ENCODE measurements around the gene EPN2.

Gene EPN2

DNA sequence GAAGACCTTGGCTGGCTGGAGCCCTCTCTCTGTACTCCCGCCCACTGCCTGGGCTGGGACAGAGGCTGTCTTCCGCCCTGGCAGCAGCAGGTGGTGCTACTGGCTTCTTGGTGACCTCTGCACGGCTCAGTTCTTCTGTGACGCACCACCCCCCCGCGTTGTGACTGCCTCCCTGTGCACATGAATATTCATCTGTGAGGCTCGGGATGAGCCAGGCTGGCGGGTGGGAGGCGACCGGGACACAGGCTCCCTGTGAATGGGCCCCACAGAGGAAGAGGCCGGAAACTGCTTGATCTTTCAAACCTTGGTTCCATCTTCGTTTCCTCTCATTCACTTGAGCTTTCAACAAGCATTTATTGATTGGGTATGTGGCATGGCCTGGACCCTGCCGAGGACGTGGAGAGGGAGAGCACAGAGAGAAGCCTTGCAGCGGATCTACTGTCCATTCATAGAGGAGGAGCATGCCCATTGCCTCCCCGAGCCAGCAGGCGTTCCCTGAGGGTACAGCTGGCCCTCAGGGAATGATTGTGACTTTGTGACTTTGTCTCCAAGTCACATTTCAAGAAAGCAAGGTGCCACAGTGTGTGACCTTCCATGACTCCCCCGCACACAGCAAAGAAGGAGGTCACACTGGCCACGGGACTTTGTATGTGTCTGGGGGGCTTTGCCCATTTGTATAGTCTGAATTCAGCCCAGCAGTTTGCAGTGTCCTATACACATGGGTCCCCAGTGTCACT, 80.4 kb downstream of the EPN2 start:
- Histone ChIP-seq H3K27me3 (ENCODE audit: insufficient read depth, low read length) (no peaks in the 10 kb centered on the region), H3K4me3 (ENCODE audit: low read length) (peak overlapping the region; percentile 31), H3K9me3 (ENCODE audit: low read length) (no peaks in the 10 kb centered on the region), H3K36me3 (ENCODE audit: insufficient read depth, low read length) (peaks cover 19% of the 10 kb centered on the region), H2AFZ (ENCODE audit: low read depth, low read length) (no peak overlapping the region), H3K4me1 (ENCODE audit: insufficient read depth, low read length) (peaks cover 21% of the 10 kb centered on the region)

DNA sequence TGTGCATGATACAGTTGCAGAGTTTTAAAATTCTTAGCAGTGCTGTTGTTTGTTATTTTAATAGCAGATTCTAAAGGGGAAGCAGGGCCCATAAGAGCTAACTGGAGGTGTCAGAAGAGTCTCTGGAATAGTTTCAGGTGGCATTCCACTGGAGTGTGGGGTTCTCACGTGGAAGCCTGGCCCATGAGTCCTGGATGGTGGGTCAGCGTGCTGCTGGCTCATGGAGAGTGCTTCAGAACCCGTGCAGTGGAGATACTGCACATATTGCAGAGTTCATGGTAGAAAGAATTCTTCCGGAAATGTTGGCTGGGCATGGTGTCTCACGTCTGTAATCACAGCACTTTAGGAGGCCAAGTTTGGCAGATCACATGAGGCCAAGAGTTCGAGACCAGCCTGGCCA, 81.4 kb downstream of the EPN2 start:
- H2AFZ ChIP-seq (ENCODE audit: low read depth, low read length) = no peak overlapping the region
- no peaks in the 10 kb centered on the region for H3K9me3 ChIP-seq (ENCODE audit: low read length)
- H3K4me3 ChIP-seq (ENCODE audit: low read length) = no peak overlapping the region
- peaks cover 21% of the 10 kb centered on the region for H3K4me1 ChIP-seq (ENCODE audit: insufficient read depth, low read length)
- H3K27me3 ChIP-seq (ENCODE audit: insufficient read depth, low read length) = no peaks in the 10 kb centered on the region
- H3K36me3 ChIP-seq (ENCODE audit: insufficient read depth, low read length) = peaks cover 15% of the 10 kb centered on the region

DNA sequence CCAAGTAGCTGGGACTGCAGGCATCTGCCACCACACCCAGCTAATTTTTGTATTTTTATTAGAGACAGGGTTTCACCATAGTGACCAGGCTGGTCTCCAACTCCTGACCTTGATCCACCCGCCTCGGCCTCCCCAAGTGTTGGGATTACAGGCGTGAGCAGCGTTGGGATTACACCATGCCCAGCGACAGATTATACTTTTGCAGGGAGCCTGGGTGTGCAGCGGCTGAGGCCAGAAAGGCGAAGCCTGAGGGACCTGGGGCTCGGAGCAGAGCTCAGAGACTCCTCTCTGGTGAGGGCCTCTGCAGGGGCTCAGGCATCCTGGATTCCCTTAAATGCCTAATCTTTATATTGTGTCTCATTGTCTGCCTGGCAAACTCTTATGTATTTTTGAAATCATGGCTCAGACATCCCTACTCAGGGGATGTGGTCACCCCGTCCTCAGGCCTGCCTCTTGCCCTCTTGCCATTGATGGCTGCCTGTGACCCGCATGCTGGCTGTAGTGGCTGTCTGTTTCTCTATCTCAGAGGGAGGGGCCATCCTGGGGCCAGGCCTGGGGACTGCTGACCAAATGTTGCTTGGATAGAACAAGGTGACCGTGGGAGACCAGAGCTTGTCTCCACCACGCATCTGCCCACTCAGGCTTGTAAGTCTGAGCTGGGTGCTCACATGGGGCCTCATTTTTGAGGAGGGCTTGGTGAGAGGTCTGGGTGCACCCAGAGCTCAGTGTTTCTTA, 82.8 kb downstream of the EPN2 start:
- peaks cover 21% of the 10 kb centered on the region for H3K4me1 ChIP-seq (ENCODE audit: insufficient read depth, low read length)
- no peak overlapping the region for H2AFZ ChIP-seq (ENCODE audit: low read depth, low read length)
- no peaks in the 10 kb centered on the region for H3K27me3 ChIP-seq (ENCODE audit: insufficient read depth, low read length)
- H3K4me3 ChIP-seq (ENCODE audit: low read length) = no peak overlapping the region
- no peaks in the 10 kb centered on the region for H3K9me3 ChIP-seq (ENCODE audit: low read length)
- peaks cover 12% of the 10 kb centered on the region for H3K36me3 ChIP-seq (ENCODE audit: insufficient read depth, low read length)

DNA sequence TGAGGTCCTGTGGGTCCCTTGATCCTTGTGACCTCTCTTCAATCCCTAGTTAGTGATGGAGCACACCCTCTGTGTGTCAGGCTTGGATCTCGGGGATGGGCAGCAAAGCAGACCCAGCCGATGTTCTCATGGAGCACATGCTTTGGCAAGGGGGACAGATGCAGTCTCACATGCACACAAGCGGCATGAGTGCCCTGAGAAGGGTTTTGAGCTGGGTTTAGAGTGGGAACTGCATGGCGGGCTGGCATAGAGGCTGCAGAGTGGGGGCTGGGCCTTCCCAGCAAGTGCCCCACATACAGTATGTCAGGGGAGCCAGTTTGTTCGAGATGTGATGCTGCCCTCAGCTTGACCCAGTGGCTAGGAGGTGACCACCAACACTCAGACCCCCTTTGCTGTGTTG, 83.7 kb downstream of the EPN2 start:
- Histone ChIP-seq H3K9me3 (ENCODE audit: low read length) (no peaks in the 10 kb centered on the region), H3K4me3 (ENCODE audit: low read length) (no peak overlapping the region), H3K27me3 (ENCODE audit: insufficient read depth, low read length) (no peaks in the 10 kb centered on the region), H2AFZ (ENCODE audit: low read depth, low read length) (no peak overlapping the region), H3K36me3 (ENCODE audit: insufficient read depth, low read length) (peaks cover 12% of the 10 kb centered on the region), H3K4me1 (ENCODE audit: insufficient read depth, low read length) (peaks cover 21% of the 10 kb centered on the region)

DNA sequence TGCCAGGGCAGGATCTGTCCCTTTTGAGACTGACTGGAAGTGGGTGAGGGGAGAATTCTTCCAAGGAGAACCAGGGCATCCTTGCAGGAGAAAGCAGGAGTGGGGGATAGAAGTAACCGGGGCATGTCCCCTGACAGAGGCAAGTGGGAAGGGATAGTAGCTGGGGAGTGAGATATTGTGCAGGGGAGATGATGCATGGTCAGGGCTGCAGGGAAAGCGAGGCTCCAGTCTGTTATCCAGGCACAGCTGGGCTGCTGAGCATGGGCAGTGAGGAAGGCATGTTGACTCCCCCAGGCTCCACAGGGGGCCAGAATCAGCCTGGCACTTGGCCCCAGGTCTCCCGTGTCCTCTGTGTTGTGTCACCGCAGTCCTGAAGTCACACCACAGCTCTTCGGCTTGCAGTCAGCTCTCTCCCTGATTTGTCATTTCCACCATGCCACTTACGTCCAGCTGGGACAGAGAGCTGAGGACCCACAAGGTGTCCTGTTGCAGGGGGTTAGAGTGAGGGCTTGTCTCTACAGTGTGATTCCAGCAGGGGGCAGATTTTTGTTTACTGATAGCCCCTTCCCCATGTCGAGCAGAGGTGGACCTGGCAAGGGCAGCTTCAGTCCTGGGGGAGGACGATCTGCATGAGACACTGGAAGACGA, 84.4 kb downstream of the EPN2 start:
- H3K4me1 ChIP-seq (ENCODE audit: insufficient read depth, low read length) = peaks cover 16% of the 10 kb centered on the region
- H3K4me3 ChIP-seq (ENCODE audit: low read length) = no peak overlapping the region
- peaks cover under 1% of the 10 kb centered on the region for H3K9me3 ChIP-seq (ENCODE audit: low read length)
- H3K36me3 ChIP-seq (ENCODE audit: insufficient read depth, low read length) = peaks cover 12% of the 10 kb centered on the region
- H2AFZ ChIP-seq (ENCODE audit: low read depth, low read length) = no peak overlapping the region
- no peaks in the 10 kb centered on the region for H3K27me3 ChIP-seq (ENCODE audit: insufficient read depth, low read length)

DNA sequence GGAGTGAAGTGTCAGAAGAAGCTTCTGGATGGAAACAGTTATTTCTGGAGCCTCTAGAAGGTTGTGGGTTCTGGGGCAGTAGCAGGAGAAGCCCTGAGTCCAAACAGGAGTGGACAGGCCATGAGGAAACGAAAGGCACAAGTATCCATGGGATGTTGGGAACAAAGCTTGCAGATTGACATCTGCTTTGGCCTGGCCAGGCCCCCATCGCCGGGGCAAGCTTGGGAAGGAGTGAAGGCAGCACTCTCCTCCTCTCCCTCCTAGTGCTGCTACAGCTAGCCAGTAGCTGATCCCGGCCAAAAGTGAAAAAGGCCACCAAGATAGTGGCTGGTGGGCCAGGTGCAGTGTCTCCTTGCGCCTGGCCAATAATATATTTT, 85.0 kb downstream of the EPN2 start:
- Histone ChIP-seq H3K36me3 (ENCODE audit: insufficient read depth, low read length) (peaks cover 12% of the 10 kb centered on the region), H3K4me3 (ENCODE audit: low read length) (no peak overlapping the region), H3K9me3 (ENCODE audit: low read length) (peaks cover 2% of the 10 kb centered on the region), H3K27me3 (ENCODE audit: insufficient read depth, low read length) (no peaks in the 10 kb centered on the region), H3K4me1 (ENCODE audit: insufficient read depth, low read length) (peaks cover 10% of the 10 kb centered on the region), H2AFZ (ENCODE audit: low read depth, low read length) (no peak overlapping the region)

DNA sequence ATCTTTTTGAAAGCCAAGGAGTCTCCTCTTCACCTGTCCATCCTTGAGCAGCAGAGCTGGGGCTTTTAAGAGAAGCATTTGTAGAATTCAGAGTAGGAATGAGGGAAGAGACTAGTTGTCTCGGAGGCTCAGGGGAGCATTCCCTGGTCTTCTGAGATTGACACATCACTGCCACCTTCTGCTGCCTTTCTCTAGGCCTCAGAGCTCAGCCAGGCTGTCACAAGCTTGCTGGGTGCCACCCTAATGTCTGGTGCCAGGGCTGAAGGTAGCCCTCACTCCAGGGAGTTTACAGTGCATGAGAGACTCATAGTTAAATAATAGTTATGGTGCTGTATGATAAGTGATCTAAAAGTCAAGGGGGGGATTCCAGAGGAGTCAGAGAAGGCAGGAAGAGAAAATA, 85.7 kb downstream of the EPN2 start:
- Histone ChIP-seq H3K27me3 (ENCODE audit: insufficient read depth, low read length) (no peaks in the 10 kb centered on the region), H3K4me1 (ENCODE audit: insufficient read depth, low read length) (peaks cover 3% of the 10 kb centered on the region), H3K4me3 (ENCODE audit: low read length) (no peak overlapping the region), H2AFZ (ENCODE audit: low read depth, low read length) (no peak overlapping the region), H3K36me3 (ENCODE audit: insufficient read depth, low read length) (peaks cover 12% of the 10 kb centered on the region), H3K9me3 (ENCODE audit: low read length) (peaks cover 2% of the 10 kb centered on the region)

DNA sequence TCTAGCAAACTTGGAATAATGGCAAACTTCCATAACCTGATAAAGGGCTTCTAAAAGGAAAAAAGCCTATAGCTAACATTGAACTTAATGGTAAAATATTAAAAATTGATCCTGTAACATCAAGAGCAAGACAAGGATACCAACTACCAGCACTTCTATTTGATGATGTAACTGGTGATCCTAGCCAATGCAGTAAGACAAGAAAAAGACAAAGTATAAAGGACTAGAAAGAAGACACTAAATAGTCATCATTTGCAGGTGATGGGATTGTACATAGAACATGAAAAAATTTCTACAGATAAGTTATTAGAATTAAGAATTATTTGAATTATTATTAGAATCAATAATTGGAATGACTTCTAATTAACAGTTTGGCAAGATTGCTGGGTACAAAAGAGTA, 88.4 kb downstream of the EPN2 start:
- Histone ChIP-seq H3K36me3 (ENCODE audit: insufficient read depth, low read length) (peaks cover 12% of the 10 kb centered on the region), H3K27me3 (ENCODE audit: insufficient read depth, low read length) (no peaks in the 10 kb centered on the region)

DNA sequence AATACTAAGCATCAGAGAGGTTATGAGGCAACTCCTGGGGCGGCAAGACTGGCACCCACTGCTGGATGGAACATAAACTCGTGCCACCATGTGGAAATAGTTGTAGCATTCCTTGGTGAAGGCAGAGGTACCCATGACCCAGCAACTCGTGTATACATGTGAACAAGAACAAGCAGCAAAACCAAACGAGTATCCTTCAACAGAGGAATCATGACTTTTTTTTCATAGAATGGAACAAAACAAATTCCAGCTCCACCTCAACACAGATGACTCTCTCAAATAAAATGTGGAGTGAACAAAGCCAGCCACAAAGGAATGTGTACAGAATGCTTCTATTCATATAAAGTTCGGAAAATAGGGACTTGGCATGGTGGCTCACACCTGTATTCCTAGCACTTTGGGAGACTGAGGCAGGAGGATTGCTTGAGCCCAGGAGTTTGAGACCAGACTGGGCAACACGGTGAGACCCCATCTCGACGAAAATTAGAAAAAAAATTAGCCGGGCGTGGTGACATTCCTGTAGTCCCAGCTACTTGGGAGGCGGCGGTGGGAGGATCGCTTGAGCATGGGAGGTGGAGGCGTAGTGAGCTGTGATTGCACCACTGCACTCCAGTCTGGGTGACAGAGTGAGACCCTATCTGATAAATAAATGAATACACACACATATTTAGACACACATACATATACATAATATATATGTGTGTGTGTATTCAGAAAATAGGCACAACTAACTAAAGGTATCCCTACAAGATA, 90.0 kb downstream of the EPN2 start:
- Histone ChIP-seq H3K36me3 (ENCODE audit: insufficient read depth, low read length) (peaks cover 8% of the 10 kb centered on the region), H3K27me3 (ENCODE audit: insufficient read depth, low read length) (no peaks in the 10 kb centered on the region), H3K4me1 (ENCODE audit: insufficient read depth, low read length) (peaks cover 25% of the 10 kb centered on the region), H3K4me3 (ENCODE audit: low read length) (no peak overlapping the region), H2AFZ (ENCODE audit: low read depth, low read length) (no peak overlapping the region), H3K9me3 (ENCODE audit: low read length) (peaks cover 2% of the 10 kb centered on the region)

More for the DNA sequence above, 88.4 kb downstream of the EPN2 start:
- H3K4me1 ChIP-seq (ENCODE audit: insufficient read depth, low read length) = peaks cover 8% of the 10 kb centered on the region
- peaks cover 2% of the 10 kb centered on the region for H3K9me3 ChIP-seq (ENCODE audit: low read length)
- no peak overlapping the region for H2AFZ ChIP-seq (ENCODE audit: low read depth, low read length)
- H3K4me3 ChIP-seq (ENCODE audit: low read length) = no peak overlapping the region

DNA sequence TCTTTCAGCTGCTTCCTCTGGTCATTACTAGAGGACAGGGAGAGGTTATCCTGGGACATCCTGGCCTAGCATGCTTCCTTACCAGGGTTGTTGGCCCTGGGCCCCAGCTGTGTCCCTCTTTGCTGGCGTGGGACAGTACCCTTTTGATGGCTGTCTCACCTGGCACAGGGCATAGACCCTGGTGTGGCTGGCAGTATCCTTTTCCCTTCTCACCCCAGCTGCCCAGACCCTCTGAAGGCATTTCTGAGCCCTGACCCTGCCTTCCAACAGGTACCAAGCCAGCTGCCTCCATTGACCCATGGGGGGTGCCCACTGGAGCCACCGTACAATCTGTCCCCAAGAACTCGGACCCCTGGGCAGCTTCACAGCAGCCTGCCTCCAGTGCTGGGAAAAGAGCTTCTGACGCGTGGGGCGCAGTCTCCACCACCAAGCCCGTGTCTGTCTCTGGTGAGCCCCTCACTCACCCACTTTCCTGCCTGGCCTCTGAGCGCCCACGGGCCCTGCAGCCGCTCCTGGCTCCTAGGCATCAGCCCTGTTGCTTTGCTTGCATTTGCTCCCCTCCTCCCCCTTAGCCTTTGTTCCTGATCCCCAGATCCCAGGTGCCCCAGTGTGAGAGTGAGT, 91.4 kb downstream of the EPN2 start:
- Histone ChIP-seq H3K4me1 (ENCODE audit: insufficient read depth, low read length) (peaks cover 25% of the 10 kb centered on the region), H3K9me3 (ENCODE audit: low read length) (peaks cover 2% of the 10 kb centered on the region), H3K4me3 (ENCODE audit: low read length) (no peak overlapping the region), H3K36me3 (ENCODE audit: insufficient read depth, low read length) (peaks cover 12% of the 10 kb centered on the region), H2AFZ (ENCODE audit: low read depth, low read length) (no peak overlapping the region), H3K27me3 (ENCODE audit: insufficient read depth, low read length) (no peaks in the 10 kb centered on the region)

DNA sequence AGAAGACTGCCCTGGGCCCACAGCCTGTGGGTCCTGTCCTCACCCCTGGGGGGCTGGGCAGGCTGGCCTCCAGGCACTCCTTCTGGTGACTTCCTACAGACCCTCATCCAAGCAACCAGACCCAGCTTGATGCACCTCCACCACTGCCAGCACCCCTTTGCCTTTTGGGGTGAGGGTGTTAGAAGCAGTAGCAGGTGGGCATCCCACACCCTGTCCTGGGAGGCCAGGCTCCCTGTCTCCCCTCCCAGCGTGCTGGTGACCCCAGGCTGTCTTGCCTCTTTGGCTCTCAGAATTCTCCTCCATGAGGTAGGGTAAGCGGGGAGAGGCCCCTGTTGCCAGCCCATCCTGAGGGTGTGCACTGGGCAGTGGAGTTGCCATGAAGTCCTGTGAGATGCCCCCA, 92.0 kb downstream of the EPN2 start:
- peaks cover 10% of the 10 kb centered on the region for H3K36me3 ChIP-seq (ENCODE audit: insufficient read depth, low read length)
- H3K4me3 ChIP-seq (ENCODE audit: low read length) = no peak overlapping the region
- H2AFZ ChIP-seq (ENCODE audit: low read depth, low read length) = no peak overlapping the region
- peaks cover 25% of the 10 kb centered on the region for H3K4me1 ChIP-seq (ENCODE audit: insufficient read depth, low read length)
- no peaks in the 10 kb centered on the region for H3K27me3 ChIP-seq (ENCODE audit: insufficient read depth, low read length)
- peaks cover 2% of the 10 kb centered on the region for H3K9me3 ChIP-seq (ENCODE audit: low read length)

DNA sequence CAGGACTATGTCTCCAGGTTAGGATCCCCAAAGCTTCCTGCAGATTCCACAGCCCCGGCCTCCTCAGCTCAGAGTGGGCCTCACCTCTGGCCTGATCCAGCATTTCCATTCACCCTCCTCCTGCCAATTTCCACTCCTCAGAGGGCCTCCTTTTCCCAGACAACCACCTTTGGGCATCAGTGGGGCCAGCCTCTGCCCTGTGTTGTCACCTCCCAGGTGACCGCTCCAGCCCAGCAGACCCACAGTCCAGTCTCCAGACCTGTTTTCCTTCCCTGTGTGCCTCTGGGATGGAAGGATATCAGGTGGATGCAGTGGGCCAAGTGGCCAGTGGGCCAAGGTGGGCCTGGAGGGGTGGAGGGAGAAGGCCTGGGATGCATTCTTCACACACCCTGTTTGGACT, 92.7 kb downstream of the EPN2 start:
- Histone ChIP-seq H3K4me3 (ENCODE audit: low read length) (no peak overlapping the region), H3K4me1 (ENCODE audit: insufficient read depth, low read length) (peaks cover 25% of the 10 kb centered on the region), H3K36me3 (ENCODE audit: insufficient read depth, low read length) (peaks cover 10% of the 10 kb centered on the region), H2AFZ (ENCODE audit: low read depth, low read length) (no peak overlapping the region), H3K9me3 (ENCODE audit: low read length) (peaks cover 2% of the 10 kb centered on the region), H3K27me3 (ENCODE audit: insufficient read depth, low read length) (no peaks in the 10 kb centered on the region)

All from neuron (in vitro differentiated cells).